NT2/D1 (cell line): ENCODE data around the gene MARCHF3.
"Not testable (repeated sequence)": the region's sequence is repeated elsewhere in the genome, so short reads cannot be mapped to it uniquely, and the experiment has no call there.

Experiments
- YY1 ChIP-seq: IDR thresholded peaks from 2 replicates; pipeline ENCODE4 v1.6.1; 2011; ENCODE audit not compliant: insufficient read length, insufficient read depth
- ZNF274 ChIP-seq: IDR thresholded peaks from 2 replicates; pipeline ENCODE4 v1.6.1; 2011; ENCODE audit warnings: mild to moderate bottlenecking, low read depth, low read length

DNA sequence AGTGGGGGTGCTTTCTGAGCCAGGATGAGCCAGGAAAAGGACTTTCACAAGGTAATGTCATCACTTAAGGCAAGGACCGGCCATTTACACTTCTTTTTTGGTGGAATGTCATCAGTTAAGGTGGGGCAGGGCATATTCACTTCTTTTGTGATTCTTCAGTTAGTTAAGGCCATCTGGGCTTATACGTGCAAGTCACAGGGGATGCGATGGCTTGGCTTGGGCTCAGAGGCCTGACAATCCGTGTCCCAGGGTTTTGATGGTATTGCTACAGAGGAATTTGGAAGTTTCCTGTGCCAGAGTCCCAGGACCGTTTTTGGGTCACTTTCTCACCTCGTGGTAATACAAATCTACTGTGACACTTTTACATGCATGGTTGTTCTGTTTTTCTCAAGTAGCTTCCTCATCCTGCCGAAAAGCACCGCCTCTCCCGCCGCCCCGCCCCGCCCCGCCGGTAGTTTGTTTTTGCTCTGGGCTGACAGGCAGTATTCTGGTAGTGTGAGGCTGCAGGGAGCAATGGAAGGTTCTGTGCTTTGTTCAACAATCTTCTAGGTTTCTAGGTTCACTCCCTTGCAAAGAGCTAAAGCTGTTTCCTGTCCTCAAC, 184.8 kb downstream of the MARCHF3 start:
- not testable (repeated sequence) for TF ChIP-seq ZNF274, YY1
